A673 (cell line): Measurements from ENCODE around the gene GPR89A. TPM values are rescaled to one million over a fixed set of nuclear protein-coding genes. Genes with fewer than 3 reads are reported as not detected.
"Not testable (repeated sequence)": the region's sequence is repeated elsewhere in the genome, so short reads cannot be mapped to it uniquely, and the experiment has no call there.

ENCODE experiments used
- BruUV-seq: library from RNA; stranded (reverse); fragments of 400-500 nt; replicated peaks from 2 replicates; lab custom pipeline; 2021; lab: Mats Ljungman, UMichigan
- CTCF ChIA-PET: fragments of 300-600 bp; sonication (Branson Sonifier 250); formaldehyde crosslinking; loops from one replicate; lab custom pipeline; 2022; ENCODE audit warnings: antibody characterized with exemption; lab: Charles Lee
- POLR2A ChIA-PET: fragments of 300-600 bp; sonication (Branson Sonifier 250); formaldehyde crosslinking; loops from one replicate; lab custom pipeline; 2022; ENCODE audit warnings: antibody characterized with exemption; ENCODE audit not compliant: low non-redundant PET; lab: Charles Lee
- DNase-seq: peaks from one replicate; pipeline ENCODE4 v3.0.0-alpha.2; 2015; ENCODE audit warnings: low spot score
- H3K27ac ChIP-seq: fragments of 200-600 bp; sonication (generic); 2 replicates; pipeline ENCODE4 v1.5.1; 2016; ENCODE audit warnings: mixed run types, low read depth, mild to moderate bottlenecking, mixed read lengths, antibody characterized with exemption, low read length; ENCODE audit not compliant: poor library complexity, severe bottlenecking
- H3K27me3 ChIP-seq: fragments of 200-600 bp; sonication (generic); replicated peaks from 2 replicates; pipeline ENCODE4 v1.6.1; 2017; ENCODE audit warnings: mixed run types, low read depth, mild to moderate bottlenecking, mixed read lengths, antibody characterized with exemption, low read length; ENCODE audit not compliant: insufficient read depth, poor library complexity
- H3K36me3 ChIP-seq: fragments of 200-600 bp; sonication (generic); 2 replicates; pipeline ENCODE4 v1.6.1; 2016; ENCODE audit warnings: mixed run types, mild to moderate bottlenecking, mixed read lengths, antibody characterized with exemption, low read length; ENCODE audit not compliant: insufficient read depth, poor library complexity, severe bottlenecking
- H3K4me1 ChIP-seq: fragments of 200-600 bp; sonication (generic); 2 replicates; pipeline ENCODE4 v1.6.1; 2017; ENCODE audit warnings: mixed run types, mild to moderate bottlenecking, mixed read lengths, antibody characterized with exemption, low read length; ENCODE audit not compliant: insufficient read depth, poor library complexity, severe bottlenecking
- H3K4me3 ChIP-seq: fragments of 200-600 bp; sonication (generic); 2 replicates; pipeline ENCODE4 v1.5.1; 2016; ENCODE audit warnings: low read depth, mixed run types, mild to moderate bottlenecking, mixed read lengths, low read length; ENCODE audit not compliant: poor library complexity, severe bottlenecking
- H3K9me3 ChIP-seq: fragments of 200-600 bp; sonication (generic); 2 replicates; pipeline ENCODE4 v1.6.1; 2016; ENCODE audit warnings: mixed run types, low read depth, mild to moderate bottlenecking, mixed read lengths, antibody characterized with exemption, low read length; ENCODE audit not compliant: poor library complexity, severe bottlenecking
- intact Hi-C: fragments of 100-400 bp; cut with micrococcal nuclease; formaldehyde crosslinking; loops from one replicate; pipeline ENCODE4 v1.10.0; 2022; ENCODE audit not compliant: unreplicated experiment
- total RNA-seq: library from RNA; stranded (reverse); gene quantifications from 2 replicates; pipeline ENCODE4 v1.2.3, GENCODE V29; 2021

Gene GPR89A
- total RNA-seq, 1 experiment from 2014 or later, result 31.3 TPM

GRCh38 chr1:145641886-145642285 is 34.1 kb downstream of the GPR89A start:
- intact Hi-C loops, H3K36me3 ChIP-seq, CTCF ChIA-PET, H3K9me3 ChIP-seq, H3K27me3 ChIP-seq, H3K4me1 ChIP-seq, H3K4me3 ChIP-seq, BruUV-seq, POLR2A ChIA-PET, H3K27ac ChIP-seq, DNase-seq: not testable (repeated sequence)

GRCh38 chr1:145643990-145644389 is 36.2 kb downstream of the GPR89A start:
- BruUV-seq, H3K27me3 ChIP-seq, CTCF ChIA-PET, POLR2A ChIA-PET, H3K4me1 ChIP-seq, H3K9me3 ChIP-seq, H3K4me3 ChIP-seq, intact Hi-C loops, H3K36me3 ChIP-seq, DNase-seq, H3K27ac ChIP-seq: not testable (repeated sequence)

GRCh38 chr1:145656245-145656943 is 48.6 kb downstream of the GPR89A start:
- H3K36me3 ChIP-seq, H3K9me3 ChIP-seq, H3K27ac ChIP-seq, H3K4me1 ChIP-seq, BruUV-seq, intact Hi-C loops, POLR2A ChIA-PET, CTCF ChIA-PET, DNase-seq, H3K4me3 ChIP-seq, H3K27me3 ChIP-seq: not testable (repeated sequence)

GRCh38 chr1:145662502-145662901 is 54.7 kb downstream of the GPR89A start:
- H3K27ac ChIP-seq, H3K27me3 ChIP-seq, DNase-seq, H3K4me3 ChIP-seq, BruUV-seq, H3K4me1 ChIP-seq, CTCF ChIA-PET, H3K36me3 ChIP-seq, intact Hi-C loops, POLR2A ChIA-PET, H3K9me3 ChIP-seq: not testable (repeated sequence)

- H3K4me3 ChIP-seq, DNase-seq, H3K27me3 ChIP-seq, H3K9me3 ChIP-seq, H3K27ac ChIP-seq, BruUV-seq, H3K4me1 ChIP-seq, CTCF ChIA-PET, POLR2A ChIA-PET, H3K36me3 ChIP-seq, intact Hi-C loops: not testable (repeated sequence)
Observed at GRCh38 chr1:145665015-145665414, 57.2 kb downstream of the GPR89A start.

GRCh38 chr1:145670995-145671745 is 63.4 kb downstream of the GPR89A start:
- intact Hi-C loops, H3K36me3 ChIP-seq, POLR2A ChIA-PET, H3K9me3 ChIP-seq, DNase-seq, BruUV-seq, H3K4me1 ChIP-seq, H3K27ac ChIP-seq, CTCF ChIA-PET, H3K4me3 ChIP-seq, H3K27me3 ChIP-seq: not testable (repeated sequence)

GRCh38 chr1:145673217-145673616 is 65.4 kb downstream of the GPR89A start:
- intact Hi-C loops, result not testable (repeated sequence)

More at GRCh38 chr1:145673217-145673616, 65.4 kb downstream of the GPR89A start:
- BruUV-seq, CTCF ChIA-PET, POLR2A ChIA-PET, H3K27me3 ChIP-seq, DNase-seq, H3K36me3 ChIP-seq, H3K4me1 ChIP-seq, H3K9me3 ChIP-seq, H3K27ac ChIP-seq, H3K4me3 ChIP-seq: not testable (repeated sequence)
